OCI-LY1 (cell line): ENCODE data around the gene SLC39A13.

Source experiments
- H2AFZ ChIP-seq: fragments of 200-600 bp; sonication (generic), shearing (Covaris generic); 2 replicates; pipeline ENCODE4 v1.6.0; 2014; ENCODE audit warnings: antibody characterized with exemption, mild to moderate bottlenecking, low read length
- H3F3A ChIP-seq: fragments of 200-600 bp; sonication (generic), shearing (Covaris generic); 2 replicates; pipeline ENCODE4 v1.6.0; 2014; ENCODE audit warnings: mild to moderate bottlenecking, antibody characterized with exemption, low read length, moderate library complexity; ENCODE audit not compliant: insufficient read depth
- H3K27ac ChIP-seq: fragments of 200-600 bp; sonication (generic); 2 replicates; pipeline ENCODE4 v1.5.1; 2014; ENCODE audit warnings: low read length, mixed run types, mild to moderate bottlenecking, low read depth; ENCODE audit not compliant: poor library complexity, severe bottlenecking
- H3K27me3 ChIP-seq: fragments of 200-600 bp; sonication (generic); 2 replicates; pipeline ENCODE4 v1.6.0; 2014; ENCODE audit warnings: antibody characterized with exemption, mild to moderate bottlenecking, low read length, moderate library complexity; ENCODE audit not compliant: insufficient read depth
- H3K36me3 ChIP-seq: fragments of 200-600 bp; sonication (generic); 2 replicates; pipeline ENCODE4 v1.6.1; 2014; ENCODE audit warnings: mild to moderate bottlenecking, antibody characterized with exemption, low read length, moderate library complexity, mixed read lengths; ENCODE audit not compliant: insufficient read depth
- H3K4me1 ChIP-seq: fragments of 200-600 bp; sonication (generic); 2 replicates; pipeline ENCODE4 v1.5.1; 2014; ENCODE audit warnings: mild to moderate bottlenecking, low read length, moderate library complexity; ENCODE audit not compliant: insufficient read depth, severe bottlenecking
- H3K4me2 ChIP-seq: fragments of 200-600 bp; sonication (generic), shearing (Covaris generic); 2 replicates; pipeline ENCODE4 v1.6.1; 2014; ENCODE audit warnings: low read length
- H3K4me3 ChIP-seq: fragments of 200-600 bp; sonication (generic); 2 replicates; pipeline ENCODE4 v1.5.1; 2014; ENCODE audit warnings: low read length, low read depth, mild to moderate bottlenecking, mixed read lengths; ENCODE audit not compliant: poor library complexity, severe bottlenecking
- H3K79me2 ChIP-seq: fragments of 200-600 bp; shearing (Covaris generic); 2 replicates; pipeline ENCODE4 v1.6.1; 2016; ENCODE audit warnings: mixed run types, low read length, mixed read lengths; ENCODE audit not compliant: insufficient read depth
- H3K9ac ChIP-seq: fragments of 200-600 bp; sonication (generic), shearing (Covaris generic); 2 replicates; pipeline ENCODE4 v1.6.1; 2014; ENCODE audit warnings: mild to moderate bottlenecking, low read length, mixed read lengths
- H3K9me2 ChIP-seq: fragments of 200-600 bp; sonication (generic), shearing (Covaris generic); 2 replicates; pipeline ENCODE4 v1.6.1; 2014; ENCODE audit warnings: low read depth, mild to moderate bottlenecking, low read length, mixed read lengths
- H3K9me3 ChIP-seq: fragments of 200-600 bp; shearing (Covaris generic); 2 replicates; pipeline ENCODE4 v1.6.1; 2014; ENCODE audit warnings: low read length, mixed read lengths
- H4K20me1 ChIP-seq: fragments of 200-600 bp; sonication (generic), shearing (Covaris generic); 2 replicates; pipeline ENCODE4 v1.6.0; 2016; ENCODE audit warnings: mild to moderate bottlenecking, low read length; ENCODE audit not compliant: insufficient read depth
- EZH2 ChIP-seq: fragments of 200-600 bp; sonication (generic), shearing (Covaris generic); IDR thresholded peaks from 2 replicates; pipeline ENCODE4 v1.8.0; 2017; ENCODE audit warnings: borderline replicate concordance, mixed run types, mild to moderate bottlenecking, antibody characterized with exemption, low read length, moderate library complexity, mixed read lengths
- TF ChIP-seq, protein P1 (sequence below): fragments of 200-600 bp; sonication (generic), shearing (Covaris generic); IDR thresholded peaks from 2 replicates; pipeline ENCODE4 v1.5.1; 2017; ENCODE audit warnings: mild to moderate bottlenecking, antibody characterized with exemption, low read length, moderate library complexity, mixed read lengths

The SLC39A13 gene

GRCh38 chr11:47359586-47359985, 48.8 kb upstream of the SLC39A13 start:
- no peaks in the 10 kb centered on the region for H3K9me2 ChIP-seq
- no peak overlapping the region for H3K4me3 ChIP-seq
- H2AFZ ChIP-seq, result no peak overlapping the region
- H3K9ac ChIP-seq, result no peak overlapping the region
- H4K20me1 ChIP-seq, result no peaks in the 10 kb centered on the region
- TF ChIP-seq, protein P1, sequence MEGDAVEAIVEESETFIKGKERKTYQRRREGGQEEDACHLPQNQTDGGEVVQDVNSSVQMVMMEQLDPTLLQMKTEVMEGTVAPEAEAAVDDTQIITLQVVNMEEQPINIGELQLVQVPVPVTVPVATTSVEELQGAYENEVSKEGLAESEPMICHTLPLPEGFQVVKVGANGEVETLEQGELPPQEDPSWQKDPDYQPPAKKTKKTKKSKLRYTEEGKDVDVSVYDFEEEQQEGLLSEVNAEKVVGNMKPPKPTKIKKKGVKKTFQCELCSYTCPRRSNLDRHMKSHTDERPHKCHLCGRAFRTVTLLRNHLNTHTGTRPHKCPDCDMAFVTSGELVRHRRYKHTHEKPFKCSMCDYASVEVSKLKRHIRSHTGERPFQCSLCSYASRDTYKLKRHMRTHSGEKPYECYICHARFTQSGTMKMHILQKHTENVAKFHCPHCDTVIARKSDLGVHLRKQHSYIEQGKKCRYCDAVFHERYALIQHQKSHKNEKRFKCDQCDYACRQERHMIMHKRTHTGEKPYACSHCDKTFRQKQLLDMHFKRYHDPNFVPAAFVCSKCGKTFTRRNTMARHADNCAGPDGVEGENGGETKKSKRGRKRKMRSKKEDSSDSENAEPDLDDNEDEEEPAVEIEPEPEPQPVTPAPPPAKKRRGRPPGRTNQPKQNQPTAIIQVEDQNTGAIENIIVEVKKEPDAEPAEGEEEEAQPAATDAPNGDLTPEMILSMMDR, result no peak
- TF ChIP-seq EZH2, result no peak
- peaks cover 13% of the 10 kb centered on the region for H3K36me3 ChIP-seq
- no peak overlapping the region for H3K4me2 ChIP-seq
- no peaks in the 10 kb centered on the region for H3K27me3 ChIP-seq
- no peaks in the 10 kb centered on the region for H3F3A ChIP-seq
- H3K9me3 ChIP-seq, result no peaks in the 10 kb centered on the region
- no peaks in the 10 kb centered on the region for H3K79me2 ChIP-seq
- no peak overlapping the region for H3K27ac ChIP-seq
- no peaks in the 10 kb centered on the region for H3K4me1 ChIP-seq

DNA sequence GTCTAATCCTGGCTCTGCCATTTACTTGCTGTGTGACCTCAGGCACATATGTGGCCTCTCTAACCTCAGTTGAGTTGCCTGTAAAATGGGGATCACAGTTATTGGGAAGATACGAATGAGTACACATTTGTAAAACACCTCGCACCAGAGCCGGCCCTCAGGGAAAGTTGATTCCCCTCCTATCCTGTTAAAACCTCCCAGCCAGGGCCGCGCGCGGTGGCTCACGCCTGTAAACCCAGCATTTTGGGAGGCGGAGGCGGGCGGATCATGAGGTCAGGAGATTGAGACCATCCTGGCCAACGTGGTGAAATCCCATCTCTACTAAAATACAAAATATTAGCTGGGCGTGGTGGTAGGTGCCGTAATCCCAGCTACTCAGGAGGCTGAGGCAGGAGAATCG, 48.0 kb upstream of the SLC39A13 start:
- Histone ChIP-seq H4K20me1 (no peaks in the 10 kb centered on the region), H3K27me3 (no peaks in the 10 kb centered on the region), H3K36me3 (peaks cover 21% of the 10 kb centered on the region), H3K4me2 (no peak overlapping the region), H3K4me3 (no peak overlapping the region), H3F3A (no peaks in the 10 kb centered on the region), H3K79me2 (no peaks in the 10 kb centered on the region), H3K27ac (no peak overlapping the region), H3K9ac (no peak overlapping the region), H2AFZ (no peak overlapping the region), H3K4me1 (no peaks in the 10 kb centered on the region), H3K9me3 (no peaks in the 10 kb centered on the region), H3K9me2 (no peaks in the 10 kb centered on the region)
- TF ChIP-seq, protein P1, result no peak

GRCh38 chr11:47361419-47361818, 47.0 kb upstream of the SLC39A13 start:
- Histone ChIP-seq H3K79me2 (no peaks in the 10 kb centered on the region), H3F3A (no peaks in the 10 kb centered on the region), H3K27me3 (no peaks in the 10 kb centered on the region), H3K9me3 (no peaks in the 10 kb centered on the region), H3K27ac (no peak overlapping the region), H3K36me3 (peaks cover 28% of the 10 kb centered on the region; the same call in 1 of the 2 replicates), H4K20me1 (no peaks in the 10 kb centered on the region), H3K4me3 (no peak overlapping the region), H3K9ac (no peak overlapping the region), H3K9me2 (no peaks in the 10 kb centered on the region), H2AFZ (no peak overlapping the region), H3K4me1 (no peaks in the 10 kb centered on the region), H3K4me2 (no peak overlapping the region)
- TF ChIP-seq EZH2, result no peak
- TF ChIP-seq, protein P1, result no peak
